ENCODE results near the gene PPP2CA.
"Not testable (repeated sequence)": the region's sequence is repeated elsewhere in the genome, so short reads cannot be mapped to it uniquely, and the experiment has no call there.

Gene PPP2CA

DNA sequence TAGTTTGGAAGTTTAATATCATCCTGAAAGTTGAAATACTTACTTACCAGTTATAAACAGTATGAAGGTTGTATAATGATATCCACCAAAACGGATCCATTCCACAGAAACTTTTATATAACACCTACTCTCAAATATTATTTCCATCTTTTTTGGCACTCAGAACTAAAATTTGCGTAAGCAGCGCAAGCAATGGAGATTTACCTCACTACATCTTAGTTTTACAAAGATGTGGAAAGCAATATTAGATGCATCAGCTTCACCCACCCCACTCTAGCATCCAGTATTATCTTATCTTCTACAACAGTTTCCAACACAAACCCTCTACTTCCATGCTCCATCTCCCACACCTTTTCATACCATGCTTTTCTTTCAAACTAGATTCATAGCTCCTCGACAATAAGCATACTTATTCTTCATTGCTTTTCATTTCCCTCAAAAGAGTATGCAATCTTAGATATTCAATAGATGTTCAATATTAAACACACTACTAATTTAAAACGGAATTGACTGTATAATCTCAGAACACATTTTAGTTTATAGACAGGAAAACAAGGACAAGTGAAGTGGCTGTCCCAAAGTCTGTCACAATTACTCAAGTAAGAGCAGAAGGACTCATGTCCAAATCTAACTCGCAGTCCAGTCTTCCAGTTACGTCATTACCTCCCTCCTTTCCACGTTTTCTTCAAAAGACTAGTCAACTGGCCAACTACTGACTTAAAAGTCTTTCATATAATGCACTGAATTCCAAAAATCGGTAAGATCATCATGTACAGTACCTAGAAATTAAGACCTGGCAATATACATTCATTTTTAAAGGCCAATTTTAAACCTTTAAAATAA lies 2.2 kb downstream of the PPP2CA start:
- peak overlapping the region in 1 of 2 donors; percentile 100 for H3K9ac ChIP-seq (ENCODE audit: low read depth in 1 of 2, low read length in 2 of 2)
- H3K4me1 ChIP-seq (ENCODE audit: control insufficient read depth in 2 of 2, insufficient read depth in 2 of 2, low read length in 2 of 2): peaks cover 7 to 30% of the 10 kb centered on the region in 2 donors
- H3K9me3 ChIP-seq (ENCODE audit: control insufficient read depth in 2 of 2, low read length in 2 of 2): no peaks in the 10 kb centered on the region
- H3K36me3 ChIP-seq (ENCODE audit: control insufficient read depth in 2 of 2, insufficient read depth in 2 of 2, low read length in 2 of 2): peaks cover 2 to 10% of the 10 kb centered on the region in 2 donors
- H3K27ac ChIP-seq (ENCODE audit: low read depth in 2 of 2, low read length in 2 of 2): peak overlapping the region in 1 of 2 donors; percentile 100
- peak overlapping the region; percentile 37 to 95 for H3K4me3 ChIP-seq (ENCODE audit: low read length in 2 of 2)
- H3K27me3 ChIP-seq (ENCODE audit: control insufficient read depth in 2 of 2, insufficient read depth in 2 of 2, low read length in 2 of 2): no peaks in the 10 kb centered on the region

DNA sequence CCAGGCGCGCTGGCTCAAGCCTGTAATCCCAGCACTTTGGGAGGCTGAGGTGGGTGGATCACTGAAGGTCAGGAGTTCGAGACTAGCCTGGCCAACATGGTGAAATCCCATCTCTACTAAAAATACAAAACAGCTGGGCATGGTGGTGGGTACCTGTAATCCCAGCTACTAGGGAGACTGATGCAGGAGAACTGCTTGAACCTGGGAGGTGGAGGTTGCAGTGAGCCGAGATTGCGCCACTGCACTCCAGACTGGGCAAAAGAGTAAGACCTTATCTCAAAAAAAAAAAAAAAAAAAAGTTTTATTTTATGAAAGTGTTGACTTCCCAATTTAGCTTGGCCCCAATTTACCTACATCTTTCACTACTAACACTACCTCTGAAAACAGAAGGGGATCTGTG lies 4.2 kb downstream of the PPP2CA start:
- not testable (repeated sequence) for H3K4me3 ChIP-seq (ENCODE audit: low read length in 2 of 2); H3K27me3 ChIP-seq (ENCODE audit: control insufficient read depth in 2 of 2, insufficient read depth in 2 of 2, low read length in 2 of 2); H3K9me3 ChIP-seq (ENCODE audit: control insufficient read depth in 2 of 2, low read length in 2 of 2); H3K9ac ChIP-seq (ENCODE audit: low read depth in 1 of 2, low read length in 2 of 2); H3K27ac ChIP-seq (ENCODE audit: low read depth in 2 of 2, low read length in 2 of 2)
- Histone ChIP-seq H3K36me3 (ENCODE audit: control insufficient read depth in 2 of 2, insufficient read depth in 2 of 2, low read length in 2 of 2) (peaks cover 2 to 10% of the 10 kb centered on the region in 2 donors), H3K4me1 (ENCODE audit: control insufficient read depth in 2 of 2, insufficient read depth in 2 of 2, low read length in 2 of 2) (peaks cover 4 to 18% of the 10 kb centered on the region in 2 donors)

DNA sequence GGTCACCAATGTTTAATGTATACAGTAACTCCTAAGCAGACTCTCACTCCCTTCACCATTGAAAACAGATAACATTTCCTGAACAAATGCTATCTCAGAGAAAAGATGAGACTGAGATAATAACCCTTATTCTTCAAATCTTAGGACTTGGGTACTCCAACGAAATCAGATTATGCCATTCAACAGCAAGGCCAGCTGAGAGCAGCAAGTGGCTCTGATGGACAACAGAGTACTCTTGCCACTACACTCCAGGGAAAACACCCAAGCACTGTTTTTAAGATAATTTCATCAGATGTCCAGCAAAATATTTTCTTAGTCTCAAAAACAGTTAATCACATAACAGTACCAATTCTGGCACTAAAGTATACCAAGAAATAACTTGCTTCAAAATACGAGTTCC lies 10.1 kb downstream of the PPP2CA start:
- Histone ChIP-seq H3K9ac (ENCODE audit: low read depth in 1 of 2, low read length in 2 of 2) (no peak overlapping the region), H3K4me3 (ENCODE audit: low read length in 2 of 2) (no peak overlapping the region), H3K9me3 (ENCODE audit: control insufficient read depth in 2 of 2, low read length in 2 of 2) (no peaks in the 10 kb centered on the region), H3K36me3 (ENCODE audit: control insufficient read depth in 2 of 2, insufficient read depth in 2 of 2, low read length in 2 of 2) (peaks cover under 1 to 10% of the 10 kb centered on the region in 2 donors), H3K4me1 (ENCODE audit: control insufficient read depth in 2 of 2, insufficient read depth in 2 of 2, low read length in 2 of 2) (peaks cover 3 to 4% of the 10 kb centered on the region in 2 donors), H3K27me3 (ENCODE audit: control insufficient read depth in 2 of 2, insufficient read depth in 2 of 2, low read length in 2 of 2) (no peaks in the 10 kb centered on the region), H3K27ac (ENCODE audit: low read depth in 2 of 2, low read length in 2 of 2) (no peak overlapping the region)

DNA sequence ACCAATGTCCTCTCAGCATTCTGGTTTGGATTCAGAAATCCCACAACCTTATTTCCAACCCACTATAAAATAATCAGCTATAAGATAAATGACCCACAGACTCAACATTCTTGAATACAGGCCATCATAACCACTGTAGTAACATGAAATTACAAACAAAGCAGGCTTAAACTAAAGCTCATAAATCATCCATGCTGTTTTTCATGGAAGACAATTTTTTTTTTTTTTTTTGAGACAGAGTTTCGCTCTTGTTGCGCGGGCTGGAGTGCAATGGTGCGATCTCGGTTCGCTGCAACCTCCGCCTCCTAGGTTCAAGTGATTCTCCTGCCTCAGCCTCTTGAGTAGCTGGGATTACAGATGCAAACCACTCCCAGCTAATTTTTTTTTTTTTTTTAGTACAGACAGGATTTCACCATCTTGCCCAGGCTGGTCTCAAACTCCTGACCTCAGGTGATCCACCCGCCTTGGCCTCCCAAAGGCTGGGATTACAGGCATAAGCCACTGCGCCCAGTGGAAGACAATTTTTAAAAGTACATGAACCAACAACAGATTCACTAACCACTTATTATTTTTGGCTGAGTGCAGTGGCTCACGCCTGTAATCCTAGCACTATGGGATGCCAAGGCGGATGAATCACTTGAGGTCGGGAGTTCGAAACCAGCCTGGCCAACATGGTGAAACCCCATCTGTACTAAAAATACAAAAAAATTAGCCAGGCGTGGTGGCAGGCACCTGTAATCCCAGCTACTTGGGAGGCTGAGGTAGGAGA lies 14.4 kb downstream of the PPP2CA start:
- H3K9ac ChIP-seq (ENCODE audit: low read depth in 1 of 2, low read length in 2 of 2); H3K4me3 ChIP-seq (ENCODE audit: low read length in 2 of 2); H3K4me1 ChIP-seq (ENCODE audit: control insufficient read depth in 2 of 2, insufficient read depth in 2 of 2, low read length in 2 of 2); H3K36me3 ChIP-seq (ENCODE audit: control insufficient read depth in 2 of 2, insufficient read depth in 2 of 2, low read length in 2 of 2); H3K27me3 ChIP-seq (ENCODE audit: control insufficient read depth in 2 of 2, insufficient read depth in 2 of 2, low read length in 2 of 2); H3K9me3 ChIP-seq (ENCODE audit: control insufficient read depth in 2 of 2, low read length in 2 of 2); H3K27ac ChIP-seq (ENCODE audit: low read depth in 2 of 2, low read length in 2 of 2): not testable (repeated sequence)

DNA sequence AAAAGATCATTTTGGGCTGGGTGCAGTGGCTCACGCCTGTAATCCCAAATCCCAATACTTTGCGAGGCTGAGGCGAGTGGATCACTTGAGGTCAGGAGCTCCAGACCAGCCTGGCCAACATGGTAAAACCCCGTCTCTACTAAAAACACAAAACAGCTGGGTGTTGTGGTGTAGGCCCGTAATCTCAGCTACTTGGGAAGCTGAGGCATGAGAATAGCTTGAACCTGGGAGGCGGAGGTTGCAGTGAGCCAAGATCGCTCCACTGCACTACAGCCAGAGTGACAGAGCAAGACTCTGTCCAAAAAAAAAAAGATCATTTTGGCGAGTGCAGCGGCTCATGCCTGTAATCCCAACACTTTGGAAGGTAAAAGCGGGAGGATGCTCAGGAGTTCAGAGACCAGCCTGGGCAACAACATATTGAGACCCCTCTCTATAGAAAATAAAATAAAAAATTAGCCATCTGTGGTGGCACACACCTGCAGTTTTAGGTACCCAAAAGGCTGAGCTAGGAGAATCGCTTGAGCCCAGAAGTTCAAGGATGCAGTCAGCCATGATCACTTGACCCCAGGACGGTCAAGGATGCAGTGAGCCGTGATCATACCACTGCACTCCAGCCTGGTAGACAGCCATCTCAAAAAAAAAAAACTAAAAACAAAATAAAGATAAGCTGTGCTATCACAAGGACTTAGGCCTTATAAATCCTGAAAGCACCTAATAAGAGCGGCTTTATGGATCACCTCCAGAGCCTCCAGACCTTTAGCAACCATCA lies 16.2 kb downstream of the PPP2CA start:
- Histone ChIP-seq H3K4me1 (ENCODE audit: control insufficient read depth in 2 of 2, insufficient read depth in 2 of 2, low read length in 2 of 2) (peaks cover 0 to 5% of the 10 kb centered on the region in 2 donors), H3K4me3 (ENCODE audit: low read length in 2 of 2) (no peak overlapping the region), H3K27me3 (ENCODE audit: control insufficient read depth in 2 of 2, insufficient read depth in 2 of 2, low read length in 2 of 2) (no peaks in the 10 kb centered on the region), H3K9me3 (ENCODE audit: control insufficient read depth in 2 of 2, low read length in 2 of 2) (no peaks in the 10 kb centered on the region), H3K36me3 (ENCODE audit: control insufficient read depth in 2 of 2, insufficient read depth in 2 of 2, low read length in 2 of 2) (peaks cover under 1 to 4% of the 10 kb centered on the region in 2 donors), H3K27ac (ENCODE audit: low read depth in 2 of 2, low read length in 2 of 2) (no peak overlapping the region), H3K9ac (ENCODE audit: low read depth in 1 of 2, low read length in 2 of 2) (no peak overlapping the region)

DNA sequence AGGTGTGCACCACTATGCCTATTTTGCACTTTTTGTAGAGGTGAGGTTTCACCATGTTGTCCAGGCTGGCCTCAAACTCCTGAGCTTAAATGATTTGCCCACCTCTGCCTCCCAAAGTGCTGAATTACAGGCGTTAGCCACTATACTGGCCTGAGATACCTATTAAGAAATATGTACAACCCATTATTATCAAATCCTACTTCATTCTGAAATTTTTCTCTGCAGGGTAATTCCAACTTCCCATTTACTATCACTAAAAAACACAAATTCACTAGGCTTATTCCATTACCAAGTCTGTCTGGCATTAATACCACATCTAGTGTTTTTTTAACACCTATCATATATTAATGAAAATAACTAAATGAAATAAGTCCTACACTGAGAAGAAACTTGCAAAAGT lies 18.2 kb downstream of the PPP2CA start:
- Histone ChIP-seq H3K27me3 (ENCODE audit: control insufficient read depth in 2 of 2, insufficient read depth in 2 of 2, low read length in 2 of 2) (no peaks in the 10 kb centered on the region), H3K4me3 (ENCODE audit: low read length in 2 of 2) (no peak overlapping the region), H3K4me1 (ENCODE audit: control insufficient read depth in 2 of 2, insufficient read depth in 2 of 2, low read length in 2 of 2) (peaks cover 0 to 5% of the 10 kb centered on the region in 2 donors)

DNA sequence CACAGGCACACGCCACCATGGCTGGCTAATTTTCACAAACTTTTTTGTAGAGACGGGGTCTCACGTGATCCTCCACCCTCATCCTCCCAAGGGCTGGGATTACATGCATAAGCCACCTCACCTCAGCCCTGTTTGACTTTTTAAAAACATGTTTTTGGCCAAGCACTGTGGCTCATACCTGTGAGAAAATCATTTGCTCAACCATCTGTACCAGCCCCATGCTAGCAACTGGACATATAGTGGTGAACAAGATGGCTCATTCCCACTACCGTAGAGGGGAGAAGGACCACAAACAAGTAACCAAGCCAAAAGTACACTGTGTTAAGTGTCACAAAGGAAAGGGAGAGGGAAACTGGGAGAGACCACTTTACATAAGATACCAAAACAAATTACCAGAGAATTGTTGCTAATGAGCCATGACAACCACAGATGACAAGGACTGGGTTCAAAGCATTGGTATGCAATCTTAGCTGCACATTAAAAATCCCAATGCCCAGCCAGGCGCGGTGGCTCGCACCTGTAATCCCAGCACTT lies 19.2 kb downstream of the PPP2CA start:
- Histone ChIP-seq H3K27me3 (ENCODE audit: control insufficient read depth in 2 of 2, insufficient read depth in 2 of 2, low read length in 2 of 2) (no peaks in the 10 kb centered on the region), H3K36me3 (ENCODE audit: control insufficient read depth in 2 of 2, insufficient read depth in 2 of 2, low read length in 2 of 2) (peaks cover 16 to 26% of the 10 kb centered on the region in 2 donors), H3K27ac (ENCODE audit: low read depth in 2 of 2, low read length in 2 of 2) (no peak overlapping the region), H3K9ac (ENCODE audit: low read depth in 1 of 2, low read length in 2 of 2) (no peak overlapping the region), H3K4me3 (ENCODE audit: low read length in 2 of 2) (no peak overlapping the region), H3K9me3 (ENCODE audit: control insufficient read depth in 2 of 2, low read length in 2 of 2) (no peaks in the 10 kb centered on the region), H3K4me1 (ENCODE audit: control insufficient read depth in 2 of 2, insufficient read depth in 2 of 2, low read length in 2 of 2) (peaks cover 0 to 5% of the 10 kb centered on the region in 2 donors)

More for the DNA sequence above, 18.2 kb downstream of the PPP2CA start:
- Histone ChIP-seq H3K27ac (ENCODE audit: low read depth in 2 of 2, low read length in 2 of 2) (no peak overlapping the region), H3K36me3 (ENCODE audit: control insufficient read depth in 2 of 2, insufficient read depth in 2 of 2, low read length in 2 of 2) (peaks cover 7 to 18% of the 10 kb centered on the region in 2 donors), H3K9me3 (ENCODE audit: control insufficient read depth in 2 of 2, low read length in 2 of 2) (no peaks in the 10 kb centered on the region), H3K9ac (ENCODE audit: low read depth in 1 of 2, low read length in 2 of 2) (no peak overlapping the region)

DNA sequence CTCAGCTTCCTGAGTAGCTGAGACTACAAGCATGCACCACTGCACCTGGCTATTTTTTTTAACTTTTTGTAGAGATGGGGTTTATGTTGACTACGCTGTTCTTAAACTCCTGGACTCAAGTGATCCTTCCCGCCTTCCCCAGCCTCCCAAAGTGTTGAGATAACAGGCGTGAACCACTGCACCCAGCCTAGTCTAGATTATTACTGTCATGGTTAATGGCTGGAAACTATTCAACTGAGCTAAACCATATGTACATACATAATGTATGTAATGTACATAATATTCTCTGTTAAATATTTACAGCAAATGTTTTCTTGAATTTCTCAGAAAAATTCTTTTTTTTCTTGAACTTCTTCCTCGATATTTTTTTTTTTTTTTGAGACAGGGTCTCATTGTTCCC lies 21.3 kb downstream of the PPP2CA start:
- peaks cover 0 to 5% of the 10 kb centered on the region in 2 donors for H3K4me1 ChIP-seq (ENCODE audit: control insufficient read depth in 2 of 2, insufficient read depth in 2 of 2, low read length in 2 of 2)
- peaks cover 37 to 47% of the 10 kb centered on the region in 2 donors for H3K36me3 ChIP-seq (ENCODE audit: control insufficient read depth in 2 of 2, insufficient read depth in 2 of 2, low read length in 2 of 2)

DNA sequence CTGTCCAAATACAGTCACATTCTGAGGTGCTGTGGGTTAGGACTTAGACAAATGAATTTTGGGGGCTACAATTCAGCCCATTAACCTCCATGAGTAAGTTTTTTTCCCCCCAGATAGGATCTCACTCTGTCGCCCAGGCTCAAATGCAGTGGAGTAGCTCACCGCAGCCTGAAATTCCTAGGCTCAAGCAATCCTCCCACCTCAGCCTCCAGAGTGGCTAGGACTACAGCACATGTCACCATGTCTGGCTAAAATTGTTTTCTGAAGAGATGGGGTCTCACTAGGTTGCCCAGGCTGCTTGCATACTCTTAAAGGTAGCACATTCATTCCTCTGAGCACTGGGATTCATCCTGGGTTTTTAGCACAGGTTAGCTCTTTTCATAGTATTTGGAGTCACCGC lies 22.2 kb downstream of the PPP2CA start:
- Histone ChIP-seq H3K9ac (ENCODE audit: low read depth in 1 of 2, low read length in 2 of 2) (no peak overlapping the region), H3K27me3 (ENCODE audit: control insufficient read depth in 2 of 2, insufficient read depth in 2 of 2, low read length in 2 of 2) (no peaks in the 10 kb centered on the region), H3K27ac (ENCODE audit: low read depth in 2 of 2, low read length in 2 of 2) (no peak overlapping the region), H3K9me3 (ENCODE audit: control insufficient read depth in 2 of 2, low read length in 2 of 2) (no peaks in the 10 kb centered on the region), H3K4me3 (ENCODE audit: low read length in 2 of 2) (no peak overlapping the region), H3K4me1 (ENCODE audit: control insufficient read depth in 2 of 2, insufficient read depth in 2 of 2, low read length in 2 of 2) (peaks cover 0 to 2% of the 10 kb centered on the region in 2 donors), H3K36me3 (ENCODE audit: control insufficient read depth in 2 of 2, insufficient read depth in 2 of 2, low read length in 2 of 2) (peaks cover 44 to 56% of the 10 kb centered on the region in 2 donors)

More for the DNA sequence above, 21.3 kb downstream of the PPP2CA start:
- Histone ChIP-seq H3K9ac (ENCODE audit: low read depth in 1 of 2, low read length in 2 of 2) (no peak overlapping the region), H3K27ac (ENCODE audit: low read depth in 2 of 2, low read length in 2 of 2) (no peak overlapping the region), H3K9me3 (ENCODE audit: control insufficient read depth in 2 of 2, low read length in 2 of 2) (no peaks in the 10 kb centered on the region), H3K27me3 (ENCODE audit: control insufficient read depth in 2 of 2, insufficient read depth in 2 of 2, low read length in 2 of 2) (no peaks in the 10 kb centered on the region), H3K4me3 (ENCODE audit: low read length in 2 of 2) (no peak overlapping the region)

Data from mucosa of rectum (tissue), 2 donors.